Upper lobe of right lung (tissue), 1 donor: Measurements from ENCODE around the gene TSPAN4. TPM values are rescaled to one million over a fixed set of nuclear protein-coding genes. Genes with fewer than 3 reads are reported as not detected.
A peak's percentile ranks its signal among the peaks of the same experiment; 100 is the strongest.

Experiments used
- ATAC-seq: fragments of 200-7000 bp; cut with Tn5 transposase; one replicate; pipeline ENCODE4 v1.9.1; 2020; ENCODE audit warnings: mild to moderate bottlenecking, moderate library complexity
- DNase-seq: peaks from one replicate; pipeline ENCODE4 v3.0.0-alpha.2; 2020
- H3K27ac ChIP-seq: fragments of 200-600 bp; one replicate; pipeline ENCODE4 v1.8.0; 2022
- H3K27me3 ChIP-seq: fragments of 200-600 bp; one replicate; pipeline ENCODE4 v1.8.0; 2022; ENCODE audit warnings: mild to moderate bottlenecking
- H3K36me3 ChIP-seq: fragments of 200-600 bp; one replicate; pipeline ENCODE4 v1.8.0; 2022
- H3K4me1 ChIP-seq: fragments of 200-600 bp; one replicate; pipeline ENCODE4 v1.8.0; 2022
- H3K4me3 ChIP-seq: fragments of 200-600 bp; one replicate; pipeline ENCODE4 v1.8.0; 2022; ENCODE audit warnings: mild to moderate bottlenecking
- H3K9me3 ChIP-seq: fragments of 200-600 bp; one replicate; pipeline ENCODE4 v1.8.0; 2022
- CTCF ChIP-seq: fragments of 200-600 bp; IDR thresholded peaks from one replicate; pipeline ENCODE4 v1.8.0; 2022; ENCODE audit warnings: antibody characterized with exemption
- intact Hi-C: fragments of 100-400 bp; cut with DNase I; formaldehyde crosslinking; loops from one replicate; pipeline ENCODE4 v1.11.0; 2022
- total RNA-seq: library from RNA; stranded (reverse); fragmentation: NEBNext Ultra II Directional; extraction: Animal tissue kit (Norgen Biotek cat#: 25700); gene quantifications from one replicate; pipeline ENCODE4 v1.2.1, GENCODE V29; 2021
- donor health status: DM: no; HTN: yes; CAD: no; lungs with severe emphysema.

Gene TSPAN4
- total RNA-seq, 1 donor from 2014 or later: 167 TPM

GRCh38 chr11:867856-868358, 25.3 kb downstream of the TSPAN4 start:
- TF ChIP-seq CTCF: no peak
- no peaks in the 10 kb centered on the region for H3K9me3 ChIP-seq
- no peak overlapping the region for H3K27ac ChIP-seq
- no peaks in the 10 kb centered on the region for H3K27me3 ChIP-seq
- H3K4me3 ChIP-seq: no peak overlapping the region
- no peak for DNase-seq
- no peaks in the 10 kb centered on the region for H3K4me1 ChIP-seq
- ATAC-seq: no peak
- H3K36me3 ChIP-seq: peaks cover 29% of the 10 kb centered on the region
- intact Hi-C loops: no loop called here

- DNase-seq (no peak), ATAC-seq (no peak)
- H3K27ac ChIP-seq: no peak overlapping the region
- H3K4me1 ChIP-seq: no peaks in the 10 kb centered on the region
- H3K36me3 ChIP-seq: peaks cover 29% of the 10 kb centered on the region
- no peak overlapping the region for H3K4me3 ChIP-seq
- no peaks in the 10 kb centered on the region for H3K27me3 ChIP-seq
- TF ChIP-seq CTCF: no peak
- intact Hi-C loops: no loop called here
- no peaks in the 10 kb centered on the region for H3K9me3 ChIP-seq
Observed at GRCh38 chr11:868394-868793, 25.7 kb downstream of the TSPAN4 start.

GRCh38 chr11:868802-869201, 26.1 kb downstream of the TSPAN4 start:
- H3K27me3 ChIP-seq: no peaks in the 10 kb centered on the region
- no peak for TF ChIP-seq CTCF
- intact Hi-C loops: no loop called here
- ATAC-seq (no peak), DNase-seq (no peak)
- no peaks in the 10 kb centered on the region for H3K4me1 ChIP-seq
- no peaks in the 10 kb centered on the region for H3K9me3 ChIP-seq
- no peak overlapping the region for H3K27ac ChIP-seq
- no peak overlapping the region for H3K4me3 ChIP-seq
- peaks cover 29% of the 10 kb centered on the region for H3K36me3 ChIP-seq

GRCh38 chr11:869399-870126, 26.9 kb downstream of the TSPAN4 start:
- intact Hi-C loops: no loop called here
- Histone ChIP-seq H3K36me3 (peaks cover 24% of the 10 kb centered on the region), H3K27ac (no peak overlapping the region), H3K9me3 (no peaks in the 10 kb centered on the region), H3K27me3 (no peaks in the 10 kb centered on the region), H3K4me1 (no peaks in the 10 kb centered on the region), H3K4me3 (no peak overlapping the region)
- DNase-seq: no peak
- no peak for TF ChIP-seq CTCF
- ATAC-seq: peak; percentile 1

GRCh38 chr11:870127-870413, 27.4 kb downstream of the TSPAN4 start:
- Histone ChIP-seq H3K9me3 (no peaks in the 10 kb centered on the region), H3K27me3 (no peaks in the 10 kb centered on the region), H3K4me1 (no peaks in the 10 kb centered on the region), H3K36me3 (peaks cover 21% of the 10 kb centered on the region), H3K4me3 (no peak overlapping the region), H3K27ac (no peak overlapping the region)
- intact Hi-C loops: no loop called here
- ATAC-seq: peak; percentile 1
- TF ChIP-seq CTCF: no peak
- no peak for DNase-seq

- no peaks in the 10 kb centered on the region for H3K4me1 ChIP-seq
- TF ChIP-seq CTCF: no peak
- DNase-seq: no peak
- H3K27ac ChIP-seq: no peak overlapping the region
- H3K4me3 ChIP-seq: no peak overlapping the region
- no peaks in the 10 kb centered on the region for H3K9me3 ChIP-seq
- intact Hi-C loops: no loop called here
- H3K36me3 ChIP-seq: peaks cover 18% of the 10 kb centered on the region
- ATAC-seq: no peak
- H3K27me3 ChIP-seq: no peaks in the 10 kb centered on the region
Observed at GRCh38 chr11:870418-870817, 27.8 kb downstream of the TSPAN4 start.
